Glutamatergic neuron (in vitro differentiated cells): ENCODE data around the gene MYG1. TPM values are rescaled to one million over a fixed set of nuclear protein-coding genes. Genes with fewer than 3 reads are reported as not detected.

ENCODE experiments used
- DNase-seq: peaks from one replicate; pipeline ENCODE4 v3.0.0; 2022
- H3K27ac Mint-ChIP-seq: one replicate; pipeline ENCODE4 v1.8.0; 2020; ENCODE audit warnings: mild to moderate bottlenecking, mixed read lengths, inconsistent platforms; ENCODE audit not compliant: unreplicated experiment
- H3K27me3 Mint-ChIP-seq: one replicate; pipeline ENCODE4 v1.8.0; 2020; ENCODE audit warnings: mild to moderate bottlenecking, moderate library complexity, mixed read lengths, inconsistent platforms; ENCODE audit not compliant: unreplicated experiment
- H3K36me3 Mint-ChIP-seq: one replicate; pipeline ENCODE4 v1.8.0; 2020; ENCODE audit warnings: mild to moderate bottlenecking, mixed read lengths, inconsistent platforms; ENCODE audit not compliant: unreplicated experiment
- H3K4me1 Mint-ChIP-seq: one replicate; pipeline ENCODE4 v1.8.0; 2020; ENCODE audit warnings: mild to moderate bottlenecking, low read depth, mixed read lengths, inconsistent platforms; ENCODE audit not compliant: unreplicated experiment
- H3K4me3 Mint-ChIP-seq: one replicate; pipeline ENCODE4 v1.8.0; 2020; ENCODE audit warnings: mild to moderate bottlenecking, mixed read lengths, inconsistent platforms; ENCODE audit not compliant: unreplicated experiment
- H3K9me3 Mint-ChIP-seq: one replicate; pipeline ENCODE4 v1.8.0; 2020; ENCODE audit warnings: mild to moderate bottlenecking, moderate library complexity, mixed read lengths, inconsistent platforms; ENCODE audit not compliant: unreplicated experiment
- CTCF ChIP-seq: fragments of 200-600 bp; sonication (generic); IDR thresholded peaks from one replicate; pipeline ENCODE4 v1.5.0; 2021; ENCODE audit not compliant: partially characterized antibody, unreplicated experiment
- total RNA-seq: library from RNA; stranded (reverse); fragmentation: NEBNext Ultra II Directional; extraction: Animal tissue kit (Norgen Biotek cat#: 25700); gene quantifications from one replicate; pipeline ENCODE4 v1.2.1, GENCODE V29; 2021; ENCODE audit not compliant: unreplicated experiment

MYG1 gene
- total RNA-seq, 1 donor from 2014 or later: 66.1 TPM

- Mint-ChIP-seq H3K4me1 (peaks cover 6% of the 10 kb centered on the region), H3K9me3 (no peaks in the 10 kb centered on the region), H3K27ac (no peak overlapping the region), H3K27me3 (no peaks in the 10 kb centered on the region), H3K4me3 (peak overlapping the region; percentile 100), H3K36me3 (no peaks in the 10 kb centered on the region)
- DNase-seq: no peak
- TF ChIP-seq CTCF: peak; percentile 12
Observed at GRCh38 chr12:53267306-53267998, 32.0 kb upstream of the MYG1 start.

GRCh38 chr12:53267999-53268629, 31.4 kb upstream of the MYG1 start, which contains the start of gene ESPL1:
Gene ESPL1 (plus strand): TSS chr12:53268299. CDS start chr12:53268767, 468 bp downstream.
- TF ChIP-seq CTCF: no peak
- Mint-ChIP-seq H3K27me3 (no peaks in the 10 kb centered on the region), H3K4me1 (peaks cover 6% of the 10 kb centered on the region), H3K36me3 (no peaks in the 10 kb centered on the region), H3K4me3 (peak within 1 kb of the TSS; percentile 100), H3K9me3 (no peaks in the 10 kb centered on the region), H3K27ac (no peak within 1 kb of the TSS)
- DNase-seq: peak; percentile 65

- no peak for TF ChIP-seq CTCF
- Mint-ChIP-seq H3K27me3 (no peaks in the 10 kb centered on the region), H3K4me3 (peak overlapping the region; percentile 100), H3K9me3 (no peaks in the 10 kb centered on the region), H3K36me3 (no peaks in the 10 kb centered on the region), H3K4me1 (peaks cover 6% of the 10 kb centered on the region), H3K27ac (no peak overlapping the region)
- no peak for DNase-seq
Observed at GRCh38 chr12:53268630-53269562, 30.6 kb upstream of the MYG1 start.

- Mint-ChIP-seq H3K36me3 (no peaks in the 10 kb centered on the region), H3K27me3 (peaks cover 2% of the 10 kb centered on the region), H3K4me3 (no peak overlapping the region), H3K27ac (no peak overlapping the region), H3K4me1 (no peaks in the 10 kb centered on the region), H3K9me3 (peaks cover 2% of the 10 kb centered on the region)
- TF ChIP-seq CTCF: no peak
- DNase-seq: no peak
Observed at GRCh38 chr12:53274445-53274844, 25.1 kb upstream of the MYG1 start.
